Caki2 (cell line): ENCODE results near the gene GOLGA6L9. TPM values are rescaled to one million over a fixed set of nuclear protein-coding genes. Genes with fewer than 3 reads are reported as not detected.
"Not testable (repeated sequence)": the region's sequence is repeated elsewhere in the genome, so short reads cannot be mapped to it uniquely, and the experiment has no call there.

Source experiments
- DNase-seq: peaks from one replicate; pipeline ENCODE4 v3.0.0-alpha.2; 2015; ENCODE audit warnings: low read depth
- in situ Hi-C: cut with HindIII; loops from 2 replicates; pipeline ENCODE4 v1.10.0; 2016; ENCODE audit warnings: low sequenced_read_pairs, low pct_unique_long_range_greater_than_20kb, mixed read lengths
- total RNA-seq: library from RNA; depleted of rRNA; stranded (reverse); fragments of >200 nt; shearing (Covaris generic); gene quantifications from 2 replicates; pipeline ENCODE4 v1.2.3, GENCODE V29; 2014; ENCODE audit warnings: low replicate concordance; rRNA removed

Gene GOLGA6L9
- total RNA-seq, result 0.41 and 1.1 TPM in 2 replicates

DNA sequence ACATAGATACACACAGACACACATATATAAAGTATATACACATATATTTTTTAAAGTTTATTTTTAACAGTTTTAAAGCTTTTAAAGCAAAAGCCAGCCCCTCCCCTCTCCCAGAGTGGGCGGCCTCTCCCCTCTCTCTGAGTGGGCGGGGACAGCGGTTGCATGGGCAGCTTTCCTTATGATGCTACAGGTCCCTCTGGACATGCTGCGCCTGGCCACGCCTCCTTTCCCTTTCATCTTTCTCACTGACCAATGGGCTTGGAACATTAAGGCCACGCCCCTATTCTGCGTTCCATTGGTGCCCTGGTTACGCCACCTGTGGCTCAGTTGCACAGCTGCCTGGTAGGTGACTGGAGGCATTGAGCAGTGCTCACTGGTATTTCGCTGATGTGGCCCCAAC, at the start of gene GOLGA6L9:
Gene GOLGA6L9, plus strand, starts transcription at position 124 of the 400 bp plus-strand sequence. Its CDS starts 264 bp downstream, at position 388.
- in situ Hi-C loops, DNase-seq: not testable (repeated sequence)

DNA sequence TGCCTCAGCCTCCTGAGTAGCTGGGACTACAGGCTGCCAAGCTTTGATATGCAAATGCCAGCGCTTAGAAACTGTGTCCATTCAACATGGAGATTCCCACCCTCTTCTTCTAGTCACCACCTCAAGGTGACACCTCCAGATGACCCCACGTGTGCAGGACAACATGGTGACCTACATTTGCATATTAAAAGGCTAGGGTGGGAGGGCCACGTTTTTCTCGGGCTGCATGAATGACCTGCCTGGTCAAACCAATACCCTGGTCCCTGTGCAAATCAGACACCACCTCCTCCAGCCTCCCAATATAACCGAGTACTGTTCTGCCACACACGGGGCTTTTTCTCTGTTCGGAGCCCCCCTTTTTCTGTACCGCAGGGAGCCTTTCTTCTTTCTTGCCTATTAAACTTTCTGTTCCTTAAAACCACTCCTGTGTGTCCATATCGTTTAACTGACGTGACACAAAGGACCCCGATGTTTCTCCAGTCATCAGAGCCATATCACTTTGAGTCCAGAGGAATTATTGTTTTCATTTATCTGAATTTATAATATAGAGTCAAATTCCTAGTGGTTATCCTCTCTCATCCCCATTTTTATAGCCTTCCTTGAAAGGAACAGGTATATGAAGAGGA, 48.2 kb upstream of the GOLGA6L9 start:
- in situ Hi-C loops, result not testable (repeated sequence)

GRCh38 chr15:82387209-82387608, 42.4 kb upstream of the GOLGA6L9 start:
- in situ Hi-C loops, DNase-seq: not testable (repeated sequence)

More for the DNA sequence above, 48.2 kb upstream of the GOLGA6L9 start:
- DNase-seq, result not testable (repeated sequence)

- in situ Hi-C loops, DNase-seq: not testable (repeated sequence)
Measured at GRCh38 chr15:82390152-82390551, 39.5 kb upstream of the GOLGA6L9 start.

GRCh38 chr15:82392077-82392476, 37.5 kb upstream of the GOLGA6L9 start:
- DNase-seq, in situ Hi-C loops: not testable (repeated sequence)

DNA sequence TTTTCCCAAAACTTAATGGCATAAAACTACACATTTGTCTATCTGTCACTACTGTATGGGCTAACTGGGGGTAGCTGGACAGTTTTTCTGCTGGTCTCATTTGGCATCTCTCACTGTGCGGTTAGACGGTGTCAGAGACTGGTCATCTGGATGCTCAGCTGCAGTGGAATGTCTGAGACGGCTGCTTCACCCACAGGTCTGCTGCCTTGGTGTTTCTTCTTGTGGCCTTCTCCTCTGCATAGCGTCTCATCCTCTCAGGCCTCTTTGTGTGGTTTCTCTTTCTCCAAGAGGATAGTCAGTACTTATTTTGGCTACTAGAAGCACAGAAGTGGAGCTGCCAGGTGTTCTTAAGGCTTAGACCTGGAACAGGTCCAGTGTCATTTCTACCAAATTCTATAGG, 35.9 kb upstream of the GOLGA6L9 start:
- in situ Hi-C loops, result no loop called here

GRCh38 chr15:82395788-82396187, 33.8 kb upstream of the GOLGA6L9 start:
- DNase-seq, in situ Hi-C loops: not testable (repeated sequence)

More for the DNA sequence above, 35.9 kb upstream of the GOLGA6L9 start:
- no peak for DNase-seq

DNA sequence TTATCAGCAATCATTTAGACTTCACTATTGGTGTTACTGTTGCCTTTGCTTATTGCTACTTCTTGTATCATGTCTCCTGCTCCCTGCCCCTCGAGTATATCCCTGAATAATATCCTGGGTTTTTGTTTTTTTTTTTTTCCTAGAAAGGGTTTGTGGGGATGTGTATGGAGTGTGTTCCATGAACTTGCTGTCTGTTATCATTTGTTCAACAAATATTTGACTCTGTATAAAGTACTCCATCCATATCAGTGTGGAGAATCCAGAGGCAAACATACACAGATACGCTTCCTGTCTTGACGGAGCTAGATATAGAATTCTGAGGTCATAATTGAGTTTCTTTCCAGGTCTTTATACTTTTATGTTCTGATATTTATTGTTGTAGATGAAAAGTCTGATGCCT, 31.8 kb upstream of the GOLGA6L9 start:
- in situ Hi-C loops, result no loop called here
- no peak for DNase-seq

DNA sequence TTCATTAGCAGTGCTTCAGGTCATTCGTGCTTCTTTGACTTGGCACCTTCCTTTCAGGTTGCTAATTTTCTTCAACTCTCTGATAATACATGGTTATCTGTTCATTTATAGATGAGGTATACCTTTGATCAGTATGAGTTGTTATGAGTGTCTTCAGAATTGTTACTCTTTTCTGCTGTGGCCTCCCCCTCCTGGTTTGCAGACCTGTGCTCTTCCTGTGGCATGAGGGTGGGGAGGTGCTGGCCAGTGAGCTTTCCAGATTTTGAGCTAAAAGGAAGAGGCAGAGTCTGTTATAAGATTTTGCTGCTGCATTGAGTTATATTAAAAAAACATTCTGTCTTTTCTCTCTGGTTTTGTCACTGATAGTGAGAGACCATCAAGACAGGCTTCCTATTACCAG, 30.8 kb upstream of the GOLGA6L9 start:
- in situ Hi-C loops, result no loop called here
- no peak for DNase-seq

DNA sequence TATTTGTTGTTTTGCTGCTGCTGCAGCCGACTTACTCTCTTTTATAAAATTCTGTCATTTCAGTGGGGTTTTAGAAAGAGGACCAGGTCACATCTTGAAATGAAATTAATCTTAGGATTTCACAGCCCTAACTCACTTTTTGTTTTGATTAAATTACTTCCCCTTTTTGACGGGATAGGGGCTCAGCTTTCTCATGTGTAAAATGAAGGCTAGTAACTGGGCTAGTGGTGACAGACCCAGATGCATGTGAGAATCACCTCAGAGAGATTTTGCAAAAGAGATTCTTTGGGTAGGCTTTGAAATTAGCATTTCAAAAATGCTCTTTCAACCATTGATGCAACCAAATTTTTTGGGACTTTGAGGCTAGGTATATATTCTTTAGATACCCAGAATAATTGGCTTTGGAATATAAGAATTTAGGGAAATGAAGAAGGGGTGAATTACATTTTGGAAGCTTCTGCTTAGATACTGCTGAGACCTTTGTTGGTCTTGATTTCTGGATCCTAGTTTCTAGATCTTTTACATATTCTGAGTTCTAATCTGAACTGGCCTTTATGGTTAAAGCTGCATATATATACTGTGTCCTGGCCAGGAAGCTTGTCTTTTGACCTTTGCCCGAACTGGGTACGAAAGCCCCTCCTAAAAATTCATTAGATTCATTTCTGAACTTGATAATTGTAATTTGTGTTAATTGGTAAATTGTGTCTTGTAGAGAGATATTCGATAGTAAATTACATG, 30.1 kb upstream of the GOLGA6L9 start:
- DNase-seq, in situ Hi-C loops: not testable (repeated sequence)

GRCh38 chr15:82401918-82402317, 27.7 kb upstream of the GOLGA6L9 start:
- in situ Hi-C loops, DNase-seq: not testable (repeated sequence)

- in situ Hi-C loops, DNase-seq: not testable (repeated sequence)
Measured at GRCh38 chr15:82402341-82402740, 27.3 kb upstream of the GOLGA6L9 start.

GRCh38 chr15:82406211-82406610, 23.4 kb upstream of the GOLGA6L9 start:
- DNase-seq, in situ Hi-C loops: not testable (repeated sequence)

DNA sequence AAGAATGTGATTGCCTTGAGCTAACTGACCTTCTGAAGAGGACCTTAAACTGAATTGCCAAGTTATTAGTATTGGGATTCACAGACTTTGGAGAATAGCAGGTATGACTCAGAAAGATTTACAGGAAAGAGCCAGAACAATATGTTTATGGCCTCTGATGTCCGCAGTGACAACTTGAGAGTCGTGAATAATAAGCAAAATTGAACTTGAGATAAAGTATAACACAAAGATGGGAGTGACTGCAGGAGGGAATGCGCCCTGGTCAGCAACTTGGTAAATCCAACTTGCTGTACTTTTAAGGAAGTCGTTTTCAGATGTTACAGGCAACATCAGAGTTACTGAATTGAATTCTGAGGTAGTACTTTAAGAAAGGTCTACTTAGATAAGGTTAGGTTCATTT, 19.3 kb upstream of the GOLGA6L9 start:
- in situ Hi-C loops, result not testable (repeated sequence)

DNA sequence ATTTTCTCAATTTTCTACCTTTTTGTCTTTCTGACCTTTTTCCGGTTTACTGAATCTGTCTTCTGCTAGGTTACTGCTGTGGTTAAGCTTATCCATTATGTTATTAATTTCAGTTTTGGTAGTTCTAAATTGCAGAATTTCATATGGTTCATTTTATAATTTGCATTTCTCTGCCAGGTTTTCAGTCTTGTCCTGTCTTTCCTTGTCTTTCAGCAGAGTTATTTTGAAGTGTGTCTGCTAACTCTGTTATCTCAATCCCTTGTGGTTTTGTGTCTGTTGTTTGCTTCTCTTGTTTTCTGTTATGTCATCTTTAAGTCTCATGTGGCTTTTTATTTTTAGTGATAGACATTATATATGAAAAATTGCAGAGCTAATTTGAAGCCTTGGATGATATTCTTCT, 18.0 kb upstream of the GOLGA6L9 start:
- in situ Hi-C loops, DNase-seq: not testable (repeated sequence)

More for the DNA sequence above, 19.3 kb upstream of the GOLGA6L9 start:
- DNase-seq, result not testable (repeated sequence)

- in situ Hi-C loops, result not testable (repeated sequence)
- DNase-seq, result peak; percentile 49
Measured at GRCh38 chr15:82414525-82415191, 15.0 kb upstream of the GOLGA6L9 start.

DNA sequence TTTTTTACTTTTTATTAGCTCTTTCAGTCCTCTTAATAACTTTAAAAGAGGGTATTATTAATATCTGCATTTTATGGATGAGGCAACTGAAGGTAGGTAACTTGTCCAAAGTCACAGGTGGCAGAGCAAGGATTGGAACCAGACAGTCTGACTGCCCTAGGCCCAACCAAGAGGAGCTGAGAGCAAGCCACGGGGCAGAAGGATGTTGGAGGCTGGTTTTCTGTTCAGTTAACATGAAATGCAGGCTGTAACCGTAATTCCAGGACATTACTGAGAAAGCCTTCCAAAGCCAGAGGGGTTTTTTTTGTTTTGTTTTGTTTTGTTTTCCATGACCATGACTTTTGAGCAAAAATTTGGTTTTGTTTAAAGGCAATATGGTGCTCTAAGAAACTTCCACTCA, 9.1 kb upstream of the GOLGA6L9 start:
- DNase-seq, in situ Hi-C loops: not testable (repeated sequence)

DNA sequence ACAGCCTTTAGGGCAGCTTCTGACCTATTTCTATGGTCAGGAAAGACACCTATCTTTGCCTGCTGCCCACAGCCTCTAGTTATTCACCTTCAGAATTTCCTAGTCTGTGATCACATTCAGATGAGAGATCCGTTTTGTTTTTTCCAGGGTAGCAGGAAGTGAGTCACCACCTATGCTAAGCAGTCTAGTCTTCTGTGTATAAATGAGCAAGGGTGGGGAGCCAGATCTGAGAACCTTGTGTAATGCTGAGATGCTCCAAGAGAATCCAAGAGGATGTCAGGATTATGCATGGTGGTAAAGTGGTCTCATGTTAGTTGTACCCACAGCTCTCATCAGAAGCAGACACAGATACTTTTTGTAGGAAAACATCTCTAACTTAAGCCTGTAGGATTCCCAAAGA, 8.7 kb upstream of the GOLGA6L9 start:
- in situ Hi-C loops, DNase-seq: not testable (repeated sequence)

DNA sequence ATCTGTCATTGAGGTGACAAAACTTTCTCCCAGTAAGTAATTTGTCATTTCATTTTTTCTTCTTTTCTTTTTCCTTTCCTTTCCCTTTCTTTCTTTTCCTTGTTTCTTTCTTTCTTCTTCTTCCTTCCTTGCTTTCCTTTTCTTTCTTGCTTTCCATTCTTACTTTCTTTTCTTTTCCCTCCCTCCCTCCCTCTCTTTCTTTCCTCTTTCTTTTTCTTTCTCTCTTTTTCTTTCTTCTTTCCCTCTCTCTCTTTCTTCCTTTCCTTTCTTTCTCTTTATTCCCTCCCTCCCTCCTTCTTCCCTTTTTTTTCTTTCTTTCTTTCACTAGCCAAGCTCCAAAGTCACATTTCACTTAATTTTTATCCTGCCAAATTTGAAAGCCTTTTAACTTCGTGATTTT, 2.5 kb upstream of the GOLGA6L9 start:
- in situ Hi-C loops, DNase-seq: not testable (repeated sequence)
